Measurements from ENCODE around the gene MSH5. TPM values are rescaled to one million over a fixed set of nuclear protein-coding genes. Genes with fewer than 3 reads are reported as not detected.
A peak's percentile ranks its signal among the peaks of the same experiment; 100 is the strongest.

Gene MSH5
- total RNA-seq, 1 experiment from 2014 or later = 90.4 TPM

DNA sequence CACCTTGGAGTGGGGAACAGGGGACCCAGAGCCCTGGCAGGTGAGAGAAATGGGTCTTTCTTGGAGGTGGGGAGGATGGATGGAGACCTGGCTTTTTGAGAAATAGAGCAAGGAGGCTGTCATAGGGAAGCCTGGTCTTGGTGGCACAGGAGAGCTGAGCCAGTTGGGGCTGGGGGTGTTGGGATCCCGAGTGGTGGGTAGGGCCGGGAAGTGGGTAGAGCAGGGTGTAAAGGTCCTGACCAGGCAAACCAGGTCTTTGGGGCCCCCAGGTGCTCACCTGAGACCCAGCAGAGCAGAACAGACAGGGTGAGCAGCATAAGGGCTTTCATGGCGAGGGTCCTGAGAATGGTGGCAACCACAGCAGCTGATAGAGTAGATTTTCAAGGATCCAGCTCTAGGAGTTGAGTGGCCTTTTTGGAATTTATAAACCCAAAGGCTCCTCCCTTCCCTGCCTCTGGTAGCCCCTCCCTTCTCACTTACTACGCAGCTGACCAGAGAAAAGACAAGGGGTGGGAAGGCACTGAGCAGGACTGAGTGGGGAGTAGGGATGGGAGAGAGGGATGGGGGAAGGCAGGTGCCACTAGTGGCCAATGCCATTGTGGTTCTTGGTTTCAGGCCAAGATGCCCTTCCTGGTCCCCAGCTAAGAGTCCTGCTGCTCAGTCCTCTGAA is 18.3 kb upstream of the MSH5 start, which contains the start of gene LY6G6C:
Gene LY6G6C, minus strand, starts transcription at position 396 of the 670 bp plus-strand sequence. Its CDS starts 67 bp downstream, at position 329.
- intact Hi-C loops (cut with micrococcal nuclease) = no loop called here
- no peaks in the 10 kb centered on the region for H3K79me2 ChIP-seq (ENCODE audit: insufficient read depth, low read length)
- TF ChIP-seq FOSL1 (IDR thresholded peaks at IDR 0.05; ENCODE audit: low read depth) (no peak), TCF7L2 (IDR thresholded peaks at IDR 0.05; ENCODE audit: borderline replicate concordance, extremely low read depth, insufficient read depth, insufficient read length) (no peak), ELF1 (IDR thresholded peaks at IDR 0.05; ENCODE audit: borderline replicate concordance, low read depth) (no peak), POLR2AphosphoS5 (IDR thresholded peaks at IDR 0.05; ENCODE audit: low read depth, low read length) (no peak), CBX3 (IDR thresholded peaks at IDR 0.05; ENCODE audit: low read depth) (no peak), SIN3A (IDR thresholded peaks at IDR 0.05; ENCODE audit: low read depth) (no peak), EZH2phosphoT487 (IDR thresholded peaks at IDR 0.05; ENCODE audit: borderline replicate concordance) (no peak), POLR2A (IDR thresholded peaks at IDR 0.05; ENCODE audit: borderline replicate concordance, extremely low read depth, insufficient read depth, insufficient read length) (no peak), EZH2 (IDR thresholded peaks at IDR 0.05) (no peak), ZNF274 (IDR thresholded peaks at IDR 0.05; ENCODE audit: low read depth, low read length) (no peak), SRF (IDR thresholded peaks at IDR 0.05; ENCODE audit: low read depth) (no peak)
- TF ChIP-seq, protein P1, sequence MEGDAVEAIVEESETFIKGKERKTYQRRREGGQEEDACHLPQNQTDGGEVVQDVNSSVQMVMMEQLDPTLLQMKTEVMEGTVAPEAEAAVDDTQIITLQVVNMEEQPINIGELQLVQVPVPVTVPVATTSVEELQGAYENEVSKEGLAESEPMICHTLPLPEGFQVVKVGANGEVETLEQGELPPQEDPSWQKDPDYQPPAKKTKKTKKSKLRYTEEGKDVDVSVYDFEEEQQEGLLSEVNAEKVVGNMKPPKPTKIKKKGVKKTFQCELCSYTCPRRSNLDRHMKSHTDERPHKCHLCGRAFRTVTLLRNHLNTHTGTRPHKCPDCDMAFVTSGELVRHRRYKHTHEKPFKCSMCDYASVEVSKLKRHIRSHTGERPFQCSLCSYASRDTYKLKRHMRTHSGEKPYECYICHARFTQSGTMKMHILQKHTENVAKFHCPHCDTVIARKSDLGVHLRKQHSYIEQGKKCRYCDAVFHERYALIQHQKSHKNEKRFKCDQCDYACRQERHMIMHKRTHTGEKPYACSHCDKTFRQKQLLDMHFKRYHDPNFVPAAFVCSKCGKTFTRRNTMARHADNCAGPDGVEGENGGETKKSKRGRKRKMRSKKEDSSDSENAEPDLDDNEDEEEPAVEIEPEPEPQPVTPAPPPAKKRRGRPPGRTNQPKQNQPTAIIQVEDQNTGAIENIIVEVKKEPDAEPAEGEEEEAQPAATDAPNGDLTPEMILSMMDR (IDR thresholded peaks at IDR 0.05 in 2 of 3, conservative IDR thresholded peaks at IDR 0.05 in 1 of 3; ENCODE audit: borderline replicate concordance in 1 of 3, insufficient read depth in 1 of 3, low read depth in 2 of 3, low read length in 2 of 3) = no peak
- H3K9me2 ChIP-seq (ENCODE audit: insufficient read depth) = no peaks in the 10 kb centered on the region
- 0 out of 4 replicates have a peak, but pooled peaks cover 0 to 2% of the 10 kb centered on the region in 2 experiments for H3K36me3 ChIP-seq (ENCODE audit: control insufficient read depth in 1 of 2, insufficient read depth in 2 of 2, low read length in 2 of 2)
- ChIA-PET CTCF (no interaction called here), POLR2A (interaction anchor here (1.4 kb wide), 1 partner anchor 11 kb away, joined by 3 read pairs; no protein-coding TSS in a partner anchor), RAD21 (ENCODE audit: low non-redundant PET in 1 of 2, low total read pairs in 2 of 2, uncharacterized antibody in 2 of 2, unreplicated experiment in 2 of 2) (no interaction called here)
- DNase-seq (ENCODE audit: low read depth, low spot score) (no peak), ATAC-seq (no peak)
- H2AFZ ChIP-seq (ENCODE audit: low read depth, low read length, poor library complexity, severe bottlenecking) = no peak within 1 kb of the TSS
- no peak within 1 kb of the TSS for H3K9ac ChIP-seq (ENCODE audit: low read length)
- no peaks in the 10 kb centered on the region for H3K9me3 ChIP-seq (ENCODE audit: control insufficient read depth in 1 of 2, insufficient read depth in 1 of 2, low read depth in 1 of 2, low read length in 2 of 2)
- no TSS peak for BruUV-seq (replicated peaks)
- H3K27ac ChIP-seq (ENCODE audit: low read depth, low read length) = no peak within 1 kb of the TSS
- peak within 1 kb of the TSS; percentile 45; the same call in 1 of the 2 replicates for H3K4me2 ChIP-seq (ENCODE audit: low read length)
- no peaks in the 10 kb centered on the region for H3K27me3 ChIP-seq (ENCODE audit: insufficient read depth, low read length)
- H3K4me3 ChIP-seq (replicated peaks in 1 of 2; ENCODE audit: low read depth in 1 of 2, low read length in 2 of 2) = no peak within 1 kb of the TSS
- peaks cover 28 to 43% of the 10 kb centered on the region in 2 experiments for H3K4me1 ChIP-seq (ENCODE audit: control insufficient read depth in 1 of 2, insufficient read depth in 2 of 2, low read length in 2 of 2)
- H4K20me1 ChIP-seq (ENCODE audit: insufficient read depth) = no peaks in the 10 kb centered on the region

All from HCT116 (cell line).